ENCODE measurements around the gene ITGA11.
"Not testable (repeated sequence)": the region's sequence is repeated elsewhere in the genome, so short reads cannot be mapped to it uniquely, and the experiment has no call there.

ITGA11 gene

GRCh38 chr15:68401496-68402431 lies 30.2 kb downstream of the ITGA11 start:
- DNase-seq (ENCODE audit: low read depth in 1 of 2, low spot score in 1 of 2), result no peak
- no peak for TF ChIP-seq CTCF (IDR thresholded peaks at IDR 0.05; ENCODE audit: insufficient read depth, low read length)
- H3K27me3 ChIP-seq (ENCODE audit: insufficient read depth, poor library complexity, severe bottlenecking), result no peaks in the 10 kb centered on the region
- H3K27ac ChIP-seq (replicated peaks), result no peak overlapping the region
- no peak overlapping the region for H3K4me3 ChIP-seq (replicated peaks; ENCODE audit: insufficient read depth, low read length)

- no peak for DNase-seq (ENCODE audit: low read depth in 1 of 2, low spot score in 1 of 2)
- TF ChIP-seq GABPA (IDR thresholded peaks at IDR 0.05; ENCODE audit: low read depth) (no peak), SPI1 (IDR thresholded peaks at IDR 0.05; ENCODE audit: borderline replicate concordance, low read depth) (no peak), POLR2AphosphoS5 (IDR thresholded peaks at IDR 0.05; ENCODE audit: low read depth) (no peak), REST (IDR thresholded peaks at IDR 0.05; ENCODE audit: insufficient replicate concordance, low read depth) (no peak), CTCF (IDR thresholded peaks at IDR 0.05; ENCODE audit: insufficient read depth, low read length) (no peak)
- no peak overlapping the region for H3K4me3 ChIP-seq (replicated peaks; ENCODE audit: insufficient read depth, low read length)
- H3K27ac ChIP-seq (replicated peaks), result no peak overlapping the region
- H3K27me3 ChIP-seq (ENCODE audit: insufficient read depth, poor library complexity, severe bottlenecking), result no peaks in the 10 kb centered on the region
Measured at GRCh38 chr15:68400066-68400456, 31.9 kb downstream of the ITGA11 start.

- Histone ChIP-seq H3K4me3 (replicated peaks; ENCODE audit: insufficient read depth, low read length) (no peak overlapping the region), H3K27me3 (ENCODE audit: insufficient read depth, poor library complexity, severe bottlenecking) (no peaks in the 10 kb centered on the region), H3K27ac (replicated peaks) (no peak overlapping the region)
- TF ChIP-seq POLR2AphosphoS5 (IDR thresholded peaks at IDR 0.05; ENCODE audit: low read depth) (no peak), SPI1 (IDR thresholded peaks at IDR 0.05; ENCODE audit: borderline replicate concordance, low read depth) (no peak), CTCF (IDR thresholded peaks at IDR 0.05; ENCODE audit: insufficient read depth, low read length) (no peak), REST (IDR thresholded peaks at IDR 0.05; ENCODE audit: insufficient replicate concordance, low read depth) (no peak), GABPA (IDR thresholded peaks at IDR 0.05; ENCODE audit: low read depth) (no peak)
- DNase-seq (ENCODE audit: low read depth in 1 of 2, low spot score in 1 of 2), result no peak
Measured at GRCh38 chr15:68399096-68400065, 32.6 kb downstream of the ITGA11 start.

GRCh38 chr15:68397999-68398398 lies 34.0 kb downstream of the ITGA11 start:
- DNase-seq (ENCODE audit: low read depth in 1 of 2, low spot score in 1 of 2); H3K27ac ChIP-seq (replicated peaks); H3K27me3 ChIP-seq (ENCODE audit: insufficient read depth, poor library complexity, severe bottlenecking); H3K4me3 ChIP-seq (replicated peaks; ENCODE audit: insufficient read depth, low read length): not testable (repeated sequence)

All from HL-60 (cell line).